ENCODE measurements around the gene BTBD8.

BTBD8 gene

DNA sequence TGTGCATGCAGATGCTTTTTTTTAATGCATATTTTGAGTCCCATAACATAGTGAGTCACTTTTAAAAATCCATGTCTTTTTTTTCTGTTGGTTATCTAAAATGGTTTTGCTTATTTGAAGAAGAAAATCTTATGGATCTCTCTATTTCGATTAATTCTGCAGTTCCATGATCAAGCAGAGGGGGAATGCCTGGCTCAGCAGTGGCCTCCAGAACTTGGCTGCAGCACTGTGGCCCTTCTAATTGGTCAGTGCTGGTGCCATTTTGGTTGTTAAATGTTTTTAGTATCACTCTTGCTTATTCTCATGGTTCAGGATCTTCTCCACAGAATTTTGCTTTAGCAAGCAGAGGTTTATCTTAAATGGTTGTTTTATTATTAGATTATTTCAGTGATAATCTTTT is 39.2 kb upstream of the BTBD8 start:
- POLR2A ChIA-PET = no interaction called here
- TF ChIP-seq, protein P1, sequence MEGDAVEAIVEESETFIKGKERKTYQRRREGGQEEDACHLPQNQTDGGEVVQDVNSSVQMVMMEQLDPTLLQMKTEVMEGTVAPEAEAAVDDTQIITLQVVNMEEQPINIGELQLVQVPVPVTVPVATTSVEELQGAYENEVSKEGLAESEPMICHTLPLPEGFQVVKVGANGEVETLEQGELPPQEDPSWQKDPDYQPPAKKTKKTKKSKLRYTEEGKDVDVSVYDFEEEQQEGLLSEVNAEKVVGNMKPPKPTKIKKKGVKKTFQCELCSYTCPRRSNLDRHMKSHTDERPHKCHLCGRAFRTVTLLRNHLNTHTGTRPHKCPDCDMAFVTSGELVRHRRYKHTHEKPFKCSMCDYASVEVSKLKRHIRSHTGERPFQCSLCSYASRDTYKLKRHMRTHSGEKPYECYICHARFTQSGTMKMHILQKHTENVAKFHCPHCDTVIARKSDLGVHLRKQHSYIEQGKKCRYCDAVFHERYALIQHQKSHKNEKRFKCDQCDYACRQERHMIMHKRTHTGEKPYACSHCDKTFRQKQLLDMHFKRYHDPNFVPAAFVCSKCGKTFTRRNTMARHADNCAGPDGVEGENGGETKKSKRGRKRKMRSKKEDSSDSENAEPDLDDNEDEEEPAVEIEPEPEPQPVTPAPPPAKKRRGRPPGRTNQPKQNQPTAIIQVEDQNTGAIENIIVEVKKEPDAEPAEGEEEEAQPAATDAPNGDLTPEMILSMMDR (IDR thresholded peaks at IDR 0.05; ENCODE audit: insufficient read depth, low read length, missing control alignments) = no peak
- no peak overlapping the region for H3K4me3 ChIP-seq (ENCODE audit: low read depth, low read length)
- DNase-seq (ENCODE audit: low read depth, low spot score) = no peak
- CTCF ChIA-PET = no interaction called here

DNA sequence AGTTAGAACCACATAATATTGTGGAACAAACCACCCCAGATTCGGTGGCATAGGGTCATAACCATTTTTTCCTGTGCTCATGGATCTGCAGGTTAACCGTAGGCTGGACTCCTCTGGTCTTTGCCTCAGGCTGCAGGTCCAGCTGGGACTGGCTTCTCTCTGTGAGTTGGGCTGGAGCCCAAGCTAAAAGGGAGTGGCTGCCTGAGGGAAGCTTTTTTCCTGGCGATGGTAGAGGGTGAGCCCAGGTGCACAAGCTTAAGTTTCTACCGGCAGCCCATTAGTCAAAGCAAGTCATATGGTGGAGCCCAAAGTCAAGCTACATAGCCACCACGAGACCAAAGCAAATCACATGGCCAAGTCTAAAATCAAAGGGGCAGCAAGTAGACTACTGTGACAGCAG is 36.5 kb upstream of the BTBD8 start:
- no peak overlapping the region for H3K4me3 ChIP-seq (ENCODE audit: low read depth, low read length)
- TF ChIP-seq, protein P1 (IDR thresholded peaks at IDR 0.05; ENCODE audit: insufficient read depth, low read length, missing control alignments) = no peak
- ChIA-PET CTCF (no interaction called here), POLR2A (no interaction called here)
- no peak for DNase-seq (ENCODE audit: low read depth, low spot score)

DNA sequence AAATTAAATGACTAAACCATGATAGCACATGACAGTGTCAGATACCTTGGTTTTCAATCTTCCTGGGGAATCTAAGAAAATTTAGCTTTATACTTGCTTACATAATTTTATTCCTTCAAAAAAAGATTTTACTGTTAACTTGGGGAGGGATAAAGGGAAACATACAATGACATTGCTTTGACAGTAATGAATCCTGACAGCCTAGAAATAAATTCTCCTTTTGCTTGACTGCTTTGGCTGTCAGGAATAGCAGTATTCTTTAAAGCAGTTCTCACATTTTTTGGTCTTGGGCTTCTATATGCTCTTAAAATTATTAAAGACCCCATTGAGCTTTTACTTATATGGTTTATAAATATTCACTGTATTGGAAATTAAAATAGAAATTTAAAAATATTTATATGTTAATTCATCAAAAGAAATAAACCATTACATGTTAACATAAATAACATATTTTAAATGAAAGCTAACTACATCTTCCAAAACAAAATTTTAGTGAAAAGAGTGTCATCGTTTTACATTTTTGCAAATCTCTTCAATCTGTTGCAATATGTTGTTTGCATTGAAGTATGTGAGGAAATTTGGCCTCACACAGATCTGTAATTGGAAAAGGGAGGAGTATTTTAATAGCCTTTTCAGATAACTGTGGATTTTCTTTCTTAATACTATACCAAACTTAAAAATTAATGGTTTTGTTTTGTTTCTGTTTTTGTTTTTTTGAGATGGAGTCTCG is 34.2 kb upstream of the BTBD8 start:
- ChIA-PET CTCF (no interaction called here), POLR2A (no interaction called here)
- DNase-seq (ENCODE audit: low read depth, low spot score) = no peak
- no peak overlapping the region for H3K4me3 ChIP-seq (ENCODE audit: low read depth, low read length)
- TF ChIP-seq, protein P1 (IDR thresholded peaks at IDR 0.05; ENCODE audit: insufficient read depth, low read length, missing control alignments) = no peak

DNA sequence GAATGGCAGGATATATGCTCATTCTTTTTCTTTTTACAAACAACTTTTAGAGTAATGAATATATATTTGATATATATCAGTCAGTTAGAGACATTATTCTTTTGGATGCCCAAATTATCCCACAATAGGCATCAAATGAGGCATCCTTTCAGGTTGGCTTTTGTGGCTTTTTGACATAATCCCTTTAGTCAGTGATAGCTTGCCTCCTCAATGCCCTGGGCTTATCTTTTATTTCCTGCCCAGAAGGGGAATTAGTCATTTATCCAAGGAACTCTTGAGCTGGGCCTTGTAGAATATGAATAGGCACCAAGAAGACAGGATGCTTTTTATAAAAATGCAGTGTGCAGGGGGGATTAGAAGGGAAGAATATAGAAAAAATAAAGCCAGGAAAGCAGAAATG is 28.2 kb upstream of the BTBD8 start:
- H3K4me3 ChIP-seq (ENCODE audit: low read depth, low read length) = no peak overlapping the region
- TF ChIP-seq, protein P1 (IDR thresholded peaks at IDR 0.05; ENCODE audit: insufficient read depth, low read length, missing control alignments) = no peak
- DNase-seq (ENCODE audit: low read depth, low spot score) = no peak
- ChIA-PET CTCF (no interaction called here), POLR2A (no interaction called here)

DNA sequence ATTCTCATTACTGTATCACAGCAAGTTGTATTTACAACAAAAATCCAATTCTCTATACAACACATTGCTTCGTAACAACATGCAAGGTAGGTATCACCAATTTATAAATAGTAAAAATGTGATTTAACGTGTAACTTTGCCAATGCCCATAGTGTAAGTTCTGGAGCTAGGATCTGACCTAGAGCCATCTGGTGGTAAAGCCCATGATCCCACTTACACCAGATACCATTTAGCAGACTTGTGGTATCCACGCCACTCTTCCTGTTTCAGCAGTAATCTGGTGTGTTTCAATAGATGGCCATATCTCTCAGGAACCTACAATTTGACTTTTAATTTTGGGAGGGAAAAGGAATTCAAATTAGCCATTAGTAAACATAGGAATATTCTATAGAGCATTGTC is 15.1 kb upstream of the BTBD8 start:
- CTCF ChIA-PET = interaction anchor here (1.0 kb wide), 1 partner anchor 553 kb away, joined by 3 read pairs; no protein-coding TSS in a partner anchor
- no peak for DNase-seq (ENCODE audit: low read depth, low spot score)
- POLR2A ChIA-PET = no interaction called here
- H3K4me3 ChIP-seq (ENCODE audit: low read depth, low read length) = no peak overlapping the region
- TF ChIP-seq, protein P1 (IDR thresholded peaks at IDR 0.05; ENCODE audit: insufficient read depth, low read length, missing control alignments) = no peak

DNA sequence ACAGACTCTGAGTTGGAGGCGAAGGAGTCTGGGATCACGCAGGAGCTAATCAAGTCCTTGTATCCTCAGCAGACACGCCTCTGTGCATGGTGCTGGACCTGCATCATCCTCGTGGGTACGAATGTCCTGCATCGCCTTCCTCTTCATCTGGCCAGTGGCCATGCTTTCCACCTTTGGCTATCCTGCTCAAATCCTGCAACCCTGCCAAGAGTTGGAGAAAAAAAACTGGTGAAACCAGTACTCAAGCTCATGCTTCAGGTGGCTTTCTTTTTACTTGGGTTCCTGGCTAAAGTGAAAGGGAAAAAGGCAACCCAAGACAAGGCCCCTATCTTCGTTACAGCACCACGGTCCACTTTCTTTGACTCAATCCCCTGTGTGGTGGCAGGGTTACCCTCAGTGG is 13.8 kb upstream of the BTBD8 start:
- no peak overlapping the region for H3K4me3 ChIP-seq (ENCODE audit: low read depth, low read length)
- DNase-seq (ENCODE audit: low read depth, low spot score) = no peak
- ChIA-PET CTCF (no interaction called here), POLR2A (no interaction called here)
- TF ChIP-seq, protein P1 (IDR thresholded peaks at IDR 0.05; ENCODE audit: insufficient read depth, low read length, missing control alignments) = no peak
